GM21360 (cell line): ENCODE measurements around the gene DAGLB.
"Not testable (repeated sequence)": the region's sequence is repeated elsewhere in the genome, so short reads cannot be mapped to it uniquely, and the experiment has no call there.

Source experiments
- ATAC-seq: cut with Tn5 transposase; IDR thresholded peaks from one replicate; pipeline ENCODE4 v1.9.1; 2021; ENCODE audit warnings: mild to moderate bottlenecking, moderate library complexity; ENCODE audit not compliant: unreplicated experiment

The DAGLB gene

GRCh38 chr7:6378556-6378955, 69.2 kb downstream of the DAGLB start:
- not testable (repeated sequence) for ATAC-seq

GRCh38 chr7:6376820-6377219, 70.9 kb downstream of the DAGLB start:
- ATAC-seq = no peak

- ATAC-seq = no peak
Measured at GRCh38 chr7:6375348-6376101, 72.2 kb downstream of the DAGLB start.

GRCh38 chr7:6367701-6368211, 80.0 kb downstream of the DAGLB start:
- no peak for ATAC-seq

- no peak for ATAC-seq
Measured at GRCh38 chr7:6365451-6365850, 82.3 kb downstream of the DAGLB start.

- no peak for ATAC-seq
Measured at GRCh38 chr7:6360841-6361240, 86.9 kb downstream of the DAGLB start.

- no peak for ATAC-seq
Measured at GRCh38 chr7:6359734-6360133, 88.0 kb downstream of the DAGLB start.
